HepG2 (cell line): ENCODE results near the gene HOTAIR. TPM values are rescaled to one million over a fixed set of nuclear protein-coding genes. Genes with fewer than 3 reads are reported as not detected.

Source experiments
- ATAC-seq: fragments of 200-7000 bp; cut with Tn5 transposase; 3 replicates; pipeline ENCODE4 v1.9.1; 2020; ENCODE audit warnings: mild to moderate bottlenecking, moderate library complexity
- BruUV-seq: library from RNA; stranded (reverse); fragments of 400-500 nt; replicated peaks from 2 replicates; lab custom pipeline; 2021; lab: Mats Ljungman, UMichigan
- CTCF ChIA-PET: fragments of 300-600 bp; formaldehyde crosslinking; extraction: SDS; loops from one replicate; lab custom pipeline; 2021; ENCODE audit warnings: low total read pairs, inconsistent platforms, low intra/inter-chr PET ratio; lab: Yijun Ruan, JAX
- POLR2A ChIA-PET: fragments of 350-600 bp; sonication (Branson Sonifier 250); formaldehyde crosslinking; loops from one replicate; lab custom pipeline; 2020; ENCODE audit warnings: antibody characterized with exemption, inconsistent platforms; lab: Yijun Ruan, JAX
- DNase-seq: peaks from one replicate; pipeline ENCODE4 v3.0.0-alpha.2; 2015; ENCODE audit warnings: low spot score
- FAIRE-seq: peaks from 3 replicates; lab custom pipeline; 2011; peaks lifted over from hg19 to GRCh38; lab: Jason Lieb, UNC
- H2AFZ ChIP-seq: one replicate; pipeline ENCODE4 v1.6.1; 2011; ENCODE audit warnings: low read length, inconsistent platforms
- H3K27ac ChIP-seq: fragments of 300-600 bp; 3 replicates; pipeline ENCODE4 v1.8.0; 2011; ENCODE audit warnings: mixed run types, mild to moderate bottlenecking, mixed read lengths, low read length, inconsistent platforms; ENCODE audit not compliant: insufficient read depth; ENCODE audit errors: extremely low read length
- H3K27me3 ChIP-seq, 2 experiments: fragments of 200-600 bp in 1 of 2; 2 replicates in 1 of 2; 3 replicates in 1 of 2; pipeline versions ENCODE4 v1.6.0 to v1.8.0; 2011; ENCODE audit warnings: low read length in 2 of 2, mild to moderate bottlenecking in 2 of 2, moderate library complexity in 2 of 2, inconsistent platforms in 1 of 2; ENCODE audit not compliant: insufficient read depth in 2 of 2, control insufficient read depth in 1 of 2
- H3K36me3 ChIP-seq, 2 experiments: fragments of 200-600 bp in 1 of 2; replicated peaks in 1 of 2; 2 replicates in 1 of 2; 3 replicates in 1 of 2; pipeline versions ENCODE4 v1.5.1 to v1.8.0; 2011; ENCODE audit warnings: low read length in 2 of 2, inconsistent platforms in 1 of 2; ENCODE audit not compliant: insufficient read depth in 2 of 2, control insufficient read depth in 1 of 2
- H3K4me1 ChIP-seq: 2 replicates; pipeline ENCODE4 v1.5.1; 2012; ENCODE audit warnings: low read length, inconsistent platforms; ENCODE audit not compliant: insufficient read depth
- H3K4me2 ChIP-seq: 2 replicates; pipeline ENCODE4 v1.6.0; 2011; ENCODE audit warnings: low read depth, low read length, inconsistent platforms
- H3K4me3 ChIP-seq, 3 experiments: fragments of 200-600 bp in 1 of 3; sonication (generic), shearing (Covaris generic) in 1 of 3; replicated peaks in 1 of 3; 2 replicates each; pipeline ENCODE4 v1.5.1; 2011 to 2016; ENCODE audit warnings: low read length in 3 of 3, inconsistent platforms in 2 of 3, low read depth in 2 of 3, mild to moderate bottlenecking in 2 of 3, control low read depth in 1 of 3, mixed read lengths in 1 of 3; ENCODE audit not compliant: insufficient read depth in 1 of 3
- H3K79me2 ChIP-seq: one replicate; pipeline ENCODE4 v1.6.1; 2011; ENCODE audit warnings: low read length, inconsistent platforms; ENCODE audit not compliant: insufficient read depth
- H3K9ac ChIP-seq: 2 replicates; pipeline ENCODE4 v1.6.0; 2011; ENCODE audit warnings: mild to moderate bottlenecking, low read depth, low read length, inconsistent platforms; ENCODE audit not compliant: insufficient read depth
- H3K9me3 ChIP-seq: 2 replicates; pipeline ENCODE4 v1.5.1; 2012; ENCODE audit warnings: mild to moderate bottlenecking, low read length
- H4K20me1 ChIP-seq: 2 replicates; pipeline ENCODE4 v1.6.0; 2011; ENCODE audit warnings: inconsistent platforms, mild to moderate bottlenecking, low read length, moderate library complexity; ENCODE audit not compliant: insufficient read depth
- KMT2B ChIP-seq: IDR thresholded peaks from 2 replicates; pipeline ENCODE4 v1.6.1; 2016; ENCODE audit warnings: missing genetic modification reagents, missing compliant biosample characterization
- MAFF ChIP-seq: IDR thresholded peaks from 2 replicates; pipeline ENCODE4 v1.6.1; 2011; ENCODE audit warnings: low read depth, low read length, improper control_type of control experiment
- MTF2 ChIP-seq: sonication (generic); formaldehyde crosslinking; IDR thresholded peaks from 2 replicates; pipeline ENCODE4 v1.5.0; 2020; ENCODE audit warnings: missing genetic modification reagents, borderline replicate concordance
- PRDM10 ChIP-seq: sonication (generic); formaldehyde crosslinking; IDR thresholded peaks from 2 replicates; pipeline ENCODE4 v1.4.0; 2020; ENCODE audit warnings: low read depth, missing genetic modification reagents
- PRDM4 ChIP-seq: sonication (generic); formaldehyde crosslinking; IDR thresholded peaks from 2 replicates; pipeline ENCODE4 v1.9.0; 2021; ENCODE audit warnings: missing genetic modification reagents, borderline replicate concordance
- ZNF317 ChIP-seq: sonication (generic); formaldehyde crosslinking; IDR thresholded peaks from 2 replicates; pipeline ENCODE4 v1.5.0; 2020; ENCODE audit warnings: mild to moderate bottlenecking, missing genetic modification reagents
- ZNF543 ChIP-seq: sonication (generic); formaldehyde crosslinking; IDR thresholded peaks from 2 replicates; pipeline ENCODE4 v1.4.0; 2020; ENCODE audit warnings: mild to moderate bottlenecking, missing genetic modification reagents
- ZNF879 ChIP-seq: sonication (generic); formaldehyde crosslinking; IDR thresholded peaks from 2 replicates; pipeline ENCODE4 v1.8.1; 2023; ENCODE audit warnings: missing genetic modification reagents
- in situ Hi-C: cut with HindIII; loops from 2 replicates; pipeline ENCODE4 v1.10.0; 2017; ENCODE audit warnings: low pct_unique_long_range_greater_than_20kb; ENCODE audit not compliant: extremely low pct_ligation_motif_present
- intact Hi-C: fragments of 100-400 bp; cut with micrococcal nuclease; formaldehyde crosslinking; loops from one replicate; pipeline ENCODE4 v1.10.0; 2022; ENCODE audit not compliant: unreplicated experiment
- polyA plus RNA-seq, 8 experiments: library from polyadenylated mRNA; depleted of rRNA in 3 of 8; stranded (reverse) in 7 of 8; unstranded in 1 of 8; fragments of >200 nt; fragmentation: Illumina TruSeq in 4 of 8; extraction: Trizol in 4 of 8; gene quantifications; 2 replicates each; pipeline versions ENCODE4 v1.2.1 to v1.2.3, GENCODE V29; 2011 to 2016; ENCODE audit warnings: low read depth in 4 of 8, missing spikeins in 1 of 8, mixed read lengths in 1 of 8; ENCODE audit not compliant: insufficient read depth in 1 of 8
- total RNA-seq, 5 experiments: library from RNA; depleted of rRNA; stranded (reverse); fragments of >200 nt; fragmentation: Illumina TruSeq; extraction: Trizol; gene quantifications; 2 replicates each; pipeline ENCODE4 v1.2.3, GENCODE V29; 2016; ENCODE audit warnings: low read depth in 1 of 5
- TF ChIP-seq, protein P1 (sequence below): IDR thresholded peaks from 2 replicates; pipeline ENCODE4 v1.6.1; 2018; ENCODE audit warnings: missing genetic modification reagents, mild to moderate bottlenecking, missing compliant biosample characterization
- TF ChIP-seq, protein P2 (sequence below): sonication (generic); formaldehyde crosslinking; IDR thresholded peaks from 2 replicates; pipeline ENCODE4 v1.4.0; 2020; ENCODE audit warnings: low read depth, mild to moderate bottlenecking, missing genetic modification reagents

The HOTAIR gene
- total and polyA plus RNA-seq, 2 of the 13 experiments (the other 11 are each of a cell fraction or from before 2014, with no cell fraction given): not detected

DNA sequence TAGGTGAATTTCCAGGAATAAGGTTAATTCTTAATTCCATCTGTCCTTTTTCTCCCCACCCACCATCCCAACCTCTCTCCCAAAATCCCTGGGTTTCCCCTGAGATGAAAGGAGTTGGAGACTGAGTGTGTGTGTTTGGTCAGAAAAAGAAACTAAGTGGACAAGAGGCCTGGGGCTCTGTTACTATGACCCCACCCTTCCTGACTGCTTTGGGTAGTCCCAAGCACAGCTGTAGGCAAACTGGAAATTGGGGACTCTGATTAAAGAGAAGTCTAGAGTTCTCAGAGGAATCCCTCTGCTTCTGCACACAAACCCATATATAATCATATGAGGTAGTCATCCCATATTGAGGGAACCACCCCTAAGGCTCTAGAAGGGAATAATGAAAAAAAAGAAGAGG is 27.0 kb downstream of the HOTAIR start:
- Histone ChIP-seq H3K36me3 (no peaks in the 10 kb centered on the region), H3K27ac (no peak overlapping the region), H3K4me3 (no peak overlapping the region), H3K27me3 (peaks cover 19 to 86% of the 10 kb centered on the region in 2 experiments), H2AFZ (no peak overlapping the region), H3K79me2 (no peaks in the 10 kb centered on the region), H3K4me2 (no peak overlapping the region), H3K4me1 (peaks cover 22% of the 10 kb centered on the region), H3K9me3 (no peaks in the 10 kb centered on the region), H3K9ac (no peak overlapping the region), H4K20me1 (peaks cover 5% of the 10 kb centered on the region; the same call in 1 of the 2 replicates)
- BruUV-seq: no TSS peak
- intact Hi-C loops (no loop called here), in situ Hi-C loops (loop anchor here (25.0 kb wide), 1 partner anchor 160 kb away; no protein-coding TSS in a partner anchor)
- DNase-seq: no peak
- TF ChIP-seq MAFF (no peak), ZNF543 (no peak), MTF2 (CRISPR knock-in tag) (no peak), PRDM4 (CRISPR knock-in tag) (no peak), KMT2B (CRISPR knock-in tag) (no peak), ZNF879 (CRISPR knock-in tag) (no peak), ZNF317 (CRISPR knock-in tag) (no peak), PRDM10 (CRISPR knock-in tag) (no peak)
- TF ChIP-seq, protein P1, sequence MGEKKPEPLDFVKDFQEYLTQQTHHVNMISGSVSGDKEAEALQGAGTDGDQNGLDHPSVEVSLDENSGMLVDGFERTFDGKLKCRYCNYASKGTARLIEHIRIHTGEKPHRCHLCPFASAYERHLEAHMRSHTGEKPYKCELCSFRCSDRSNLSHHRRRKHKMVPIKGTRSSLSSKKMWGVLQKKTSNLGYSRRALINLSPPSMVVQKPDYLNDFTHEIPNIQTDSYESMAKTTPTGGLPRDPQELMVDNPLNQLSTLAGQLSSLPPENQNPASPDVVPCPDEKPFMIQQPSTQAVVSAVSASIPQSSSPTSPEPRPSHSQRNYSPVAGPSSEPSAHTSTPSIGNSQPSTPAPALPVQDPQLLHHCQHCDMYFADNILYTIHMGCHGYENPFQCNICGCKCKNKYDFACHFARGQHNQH (CRISPR knock-in tag): no peak
- TF ChIP-seq, protein P2, sequence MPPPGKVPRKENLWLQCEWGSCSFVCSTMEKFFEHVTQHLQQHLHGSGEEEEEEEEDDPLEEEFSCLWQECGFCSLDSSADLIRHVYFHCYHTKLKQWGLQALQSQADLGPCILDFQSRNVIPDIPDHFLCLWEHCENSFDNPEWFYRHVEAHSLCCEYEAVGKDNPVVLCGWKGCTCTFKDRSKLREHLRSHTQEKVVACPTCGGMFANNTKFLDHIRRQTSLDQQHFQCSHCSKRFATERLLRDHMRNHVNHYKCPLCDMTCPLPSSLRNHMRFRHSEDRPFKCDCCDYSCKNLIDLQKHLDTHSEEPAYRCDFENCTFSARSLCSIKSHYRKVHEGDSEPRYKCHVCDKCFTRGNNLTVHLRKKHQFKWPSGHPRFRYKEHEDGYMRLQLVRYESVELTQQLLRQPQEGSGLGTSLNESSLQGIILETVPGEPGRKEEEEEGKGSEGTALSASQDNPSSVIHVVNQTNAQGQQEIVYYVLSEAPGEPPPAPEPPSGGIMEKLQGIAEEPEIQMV (CRISPR knock-in tag): no peak
- ChIA-PET CTCF (no interaction called here), POLR2A (no interaction called here)
- no peak for ATAC-seq
- FAIRE-seq: no peak
